K562 (cell line): ENCODE measurements around the gene GALNS. TPM values are rescaled to one million over a fixed set of nuclear protein-coding genes. Genes with fewer than 3 reads are reported as not detected.

Experiments
- ATAC-seq: fragments of 200-7000 bp; cut with Tn5 transposase; 3 replicates; pipeline ENCODE4 v1.9.1; 2020; ENCODE audit warnings: moderate library complexity
- BruUV-seq: library from RNA; stranded (reverse); fragments of 400-500 nt; replicated peaks from 2 replicates; lab custom pipeline; 2021; lab: Mats Ljungman, UMichigan
- CTCF ChIA-PET: fragments of 300-600 bp; formaldehyde crosslinking; extraction: SDS; loops from one replicate; lab custom pipeline; 2021; ENCODE audit warnings: low intra/inter-chr PET ratio; lab: Yijun Ruan, JAX
- POLR2A ChIA-PET: fragments of 300-600, 350-650 bp; sonication (Branson Sonifier 250); formaldehyde crosslinking; extraction: SDS; loops from one replicate; lab custom pipeline; 2021; ENCODE audit warnings: antibody characterized with exemption, inconsistent platforms; lab: Yijun Ruan, JAX
- DNase-seq, 4 experiments: peaks; one replicate each; pipeline versions ENCODE4 v3.0.0 to v3.0.0-alpha.2; 2011 to 2018; ENCODE audit warnings: low spot score in 3 of 4, mixed read lengths in 3 of 4; ENCODE audit errors: extremely low read depth in 1 of 4
- FAIRE-seq: peaks from 2 replicates; lab custom pipeline; 2011; peaks lifted over from hg19 to GRCh38; lab: Jason Lieb, UNC
- H2AFZ ChIP-seq: 2 replicates; pipeline ENCODE4 v1.6.0; 2011; ENCODE audit warnings: low read depth, low read length, control low read depth, inconsistent platforms
- H3K27ac ChIP-seq: fragments of 200-600 bp; 3 replicates; pipeline ENCODE4 v1.8.0; 2011; ENCODE audit warnings: low read depth, mild to moderate bottlenecking, control low read depth, inconsistent platforms, low read length, moderate library complexity, mixed read lengths; ENCODE audit errors: extremely low read depth
- H3K27me3 ChIP-seq, 2 experiments: fragments of 300-600 bp in 1 of 2; 2 replicates in 1 of 2; 3 replicates in 1 of 2; pipeline versions ENCODE4 v1.6.0 to v1.8.0; 2011; ENCODE audit warnings: inconsistent platforms in 2 of 2, low read length in 2 of 2, mild to moderate bottlenecking in 1 of 2, mixed read lengths in 1 of 2, moderate library complexity in 1 of 2; ENCODE audit not compliant: control insufficient read depth in 2 of 2, insufficient read depth in 2 of 2
- H3K36me3 ChIP-seq: fragments of 300-600 bp; 3 replicates; pipeline ENCODE4 v1.8.0; 2011; ENCODE audit warnings: mild to moderate bottlenecking, low read length, inconsistent platforms; ENCODE audit not compliant: control insufficient read depth, insufficient read depth
- H3K4me1 ChIP-seq, 2 experiments: fragments of 200-600 bp in 1 of 2; replicated peaks in 1 of 2; 2 replicates in 1 of 2; 3 replicates in 1 of 2; pipeline versions ENCODE4 v1.5.1 to v1.8.0; 2011; ENCODE audit warnings: inconsistent platforms in 2 of 2, low read length in 2 of 2, mild to moderate bottlenecking in 1 of 2, mixed read lengths in 1 of 2, moderate library complexity in 1 of 2; ENCODE audit not compliant: control insufficient read depth in 2 of 2, insufficient read depth in 2 of 2
- H3K4me2 ChIP-seq: 2 replicates; pipeline ENCODE4 v1.6.1; 2011; ENCODE audit warnings: low read length, control low read depth, inconsistent platforms, mixed read lengths; ENCODE audit not compliant: insufficient read depth
- H3K4me3 ChIP-seq: fragments of 200-600 bp; sonication (generic), shearing (Covaris generic); 2 replicates; pipeline ENCODE4 v1.5.1; 2016; ENCODE audit warnings: control low read depth, inconsistent platforms
- H3K79me2 ChIP-seq: fragments of 200-600 bp; 3 replicates; pipeline ENCODE4 v1.8.0; 2011; ENCODE audit warnings: low read length, inconsistent platforms; ENCODE audit not compliant: control insufficient read depth, insufficient read depth
- H3K9ac ChIP-seq, 2 experiments: 2 replicates each; pipeline versions ENCODE4 v1.6.0 to v1.6.1; 2011; ENCODE audit warnings: low read depth in 2 of 2, low read length in 2 of 2, control low read depth in 1 of 2, inconsistent platforms in 1 of 2, mild to moderate bottlenecking in 1 of 2, mixed read lengths in 1 of 2; ENCODE audit not compliant: insufficient read depth in 1 of 2
- H3K9me1 ChIP-seq: one replicate; pipeline ENCODE4 v1.6.0; 2011; ENCODE audit warnings: inconsistent platforms, mild to moderate bottlenecking, low read length, moderate library complexity; ENCODE audit not compliant: control insufficient read depth, insufficient read depth
- H3K9me3 ChIP-seq: replicated peaks from 2 replicates; pipeline ENCODE4 v1.5.1; 2011; ENCODE audit warnings: low read depth, low read length, inconsistent platforms; ENCODE audit not compliant: control insufficient read depth, insufficient read depth
- H4K20me1 ChIP-seq: replicated peaks from 2 replicates; pipeline ENCODE4 v1.6.1; 2011; ENCODE audit warnings: low read length, inconsistent platforms, mixed read lengths; ENCODE audit not compliant: control insufficient read depth, insufficient read depth
- ARID1B ChIP-seq: fragments of 450-650 bp; IDR thresholded peaks from 2 replicates; pipeline ENCODE4 v1.6.1; 2016; ENCODE audit warnings: antibody characterized with exemption, mild to moderate bottlenecking, inconsistent platforms
- CBFA2T3 ChIP-seq: fragments of 450-650 bp; IDR thresholded peaks from 2 replicates; pipeline ENCODE4 v1.6.1; 2017
- KLF1 ChIP-seq: fragments of 450-650 bp; IDR thresholded peaks from 2 replicates; pipeline ENCODE4 v1.6.1; 2016; ENCODE audit warnings: missing genetic modification characterization, missing compliant biosample characterization
- MYC ChIP-seq, 2 experiments: fragments of 250-450 bp in 1 of 2; sonication (Bioruptor Pico) in 1 of 2; IDR thresholded peaks; 2 replicates each; pipeline versions ENCODE4 v1.5.1 to v1.6.1; 2012 to 2021; ENCODE audit warnings: low read depth in 2 of 2, borderline replicate concordance in 1 of 2, improper control_type of control experiment in 1 of 2, low read length in 1 of 2, mild to moderate bottlenecking in 1 of 2, moderate library complexity in 1 of 2
- NFATC3 ChIP-seq: fragments of 450-650 bp; IDR thresholded peaks from 2 replicates; pipeline ENCODE4 v1.6.1; 2017; ENCODE audit warnings: mild to moderate bottlenecking
- RBM14 ChIP-seq: fragments of 200-400 bp; formaldehyde crosslinking; IDR thresholded peaks from 2 replicates; pipeline ENCODE4 v1.6.1; 2018; ENCODE audit warnings: low read depth, mild to moderate bottlenecking, low read length, moderate library complexity, borderline replicate concordance; ENCODE audit not compliant: insufficient read depth
- SMARCA4 ChIP-seq: fragments of 450-650 bp; IDR thresholded peaks from 2 replicates; pipeline ENCODE4 v1.6.1; 2016
- ZNF274 ChIP-seq: IDR thresholded peaks from 2 replicates; pipeline ENCODE4 v1.6.1; 2011; ENCODE audit warnings: low read depth, mild to moderate bottlenecking, low read length, moderate library complexity, borderline replicate concordance
- ZNF347 ChIP-seq: fragments of 450-650 bp; formaldehyde crosslinking; IDR thresholded peaks from 2 replicates; pipeline ENCODE4 v1.4.0; 2020; ENCODE audit warnings: low read depth, mild to moderate bottlenecking, moderate library complexity
- WGBS: fragments of 100-300 bp; shearing (Covaris generic); methylation state at CpG from one replicate; pipeline ENCODE4 v1.1.6; 2016; ENCODE audit warnings: low coverage, mixed read lengths; ENCODE audit not compliant: insufficient coverage; ENCODE audit errors: missing lambda C conversion rate; 5-methylcytosine and 5-hydroxymethylcytosine counted together
- in situ Hi-C: fragments of 300-500 bp; cut with MboI; formaldehyde crosslinking; loops from 4 replicates; pipeline ENCODE4 v1.15.0; 2018; ENCODE audit warnings: inconsistent platforms, mixed read lengths
- intact Hi-C: fragments of 100-400 bp; cut with micrococcal nuclease; formaldehyde crosslinking; loops from 2 replicates; pipeline ENCODE4 v1.14.2; 2022
- polyA plus RNA-seq, 8 experiments: library from polyadenylated mRNA; depleted of rRNA in 4 of 8; stranded (reverse) in 5 of 8; unstranded in 3 of 8; fragments of >200 nt; fragmentation: Nextera tagmentation in 2 of 8; fragmentation: Illumina TruSeq in 1 of 8; extraction: Ambion mirVana in 2 of 8; extraction: Trizol in 1 of 8; gene quantifications; 2 replicates each; pipeline versions ENCODE4 v1.2.1 to v1.2.3, GENCODE V29; 2011 to 2014; ENCODE audit warnings: inconsistent platforms in 1 of 8, missing spikeins in 1 of 8
- total RNA-seq, 7 experiments: library from RNA; depleted of rRNA in 6 of 7; stranded (reverse); fragments of >200 nt in 6 of 7; fragmentation: Illumina TruSeq in 2 of 7; extraction: Trizol in 2 of 7; gene quantifications; 2 replicates each; pipeline versions ENCODE4 v1.2.1 to v1.2.3, GENCODE V29; 2011 to 2021; ENCODE audit warnings: low replicate concordance in 1 of 7
- TF ChIP-seq, protein P1 (sequence below), 2 experiments: fragments of 450-650 bp in 1 of 2; sonication (generic) in 1 of 2; formaldehyde crosslinking in 1 of 2; IDR thresholded peaks; 2 replicates each; pipeline versions ENCODE4 v1.7.1 to v1.9.0; 2016 to 2022; ENCODE audit warnings: inconsistent platforms in 1 of 2, mild to moderate bottlenecking in 1 of 2, missing genetic modification reagents in 1 of 2

Gene GALNS
- total and polyA plus RNA-seq, 9 of the 15 experiments (the other 6 are each of a cell fraction or from before 2014, with no cell fraction given) = 0.38 to 13.2 (median 4.3) TPM

- ATAC-seq (peak; percentile 56), FAIRE-seq (peak; percentile 83), DNase-seq (peak in 3 of 4 experiments; percentile 50 to 86 (median 73))
- peaks cover 52% of the 10 kb centered on the region for H3K36me3 ChIP-seq
- ChIA-PET POLR2A (interaction anchor here (0.5 to 7.0 kb wide), 19 partner anchors 9 to 1209 kb away, joined by 3 to 124 read pairs (median 4); partner anchors contain the start of genes APRT and CDT1), CTCF (interaction anchor here (2.5 kb wide), 1 partner anchor 44 kb away, joined by 11 read pairs; no protein-coding TSS in a partner anchor)
- in situ Hi-C loops = no loop called here
- peaks cover 93% of the 10 kb centered on the region for H3K79me2 ChIP-seq
- H3K4me2 ChIP-seq = peak overlapping the region; percentile 78
- H4K20me1 ChIP-seq = peaks cover 29% of the 10 kb centered on the region; the same call in 1 of the 2 replicates
- peaks cover 43 to 93% of the 10 kb centered on the region in 2 experiments for H3K4me1 ChIP-seq
- peak overlapping the region; percentile 90 to 99 for H3K9ac ChIP-seq
- no TSS peak for BruUV-seq
- no peaks in the 10 kb centered on the region for H3K27me3 ChIP-seq
- H3K4me3 ChIP-seq = peak overlapping the region; percentile 70
- 4% methylated on average over 28 of the region's 28 CpGs for WGBS
- H3K9me1 ChIP-seq = peaks cover 5% of the 10 kb centered on the region
- no peaks in the 10 kb centered on the region for H3K9me3 ChIP-seq
- peak overlapping the region; percentile 3; the same call in 1 of the 2 replicates for H2AFZ ChIP-seq
- intact Hi-C loops = no loop called here
- peak overlapping the region; percentile 93 for H3K27ac ChIP-seq
- TF ChIP-seq, protein P1, sequence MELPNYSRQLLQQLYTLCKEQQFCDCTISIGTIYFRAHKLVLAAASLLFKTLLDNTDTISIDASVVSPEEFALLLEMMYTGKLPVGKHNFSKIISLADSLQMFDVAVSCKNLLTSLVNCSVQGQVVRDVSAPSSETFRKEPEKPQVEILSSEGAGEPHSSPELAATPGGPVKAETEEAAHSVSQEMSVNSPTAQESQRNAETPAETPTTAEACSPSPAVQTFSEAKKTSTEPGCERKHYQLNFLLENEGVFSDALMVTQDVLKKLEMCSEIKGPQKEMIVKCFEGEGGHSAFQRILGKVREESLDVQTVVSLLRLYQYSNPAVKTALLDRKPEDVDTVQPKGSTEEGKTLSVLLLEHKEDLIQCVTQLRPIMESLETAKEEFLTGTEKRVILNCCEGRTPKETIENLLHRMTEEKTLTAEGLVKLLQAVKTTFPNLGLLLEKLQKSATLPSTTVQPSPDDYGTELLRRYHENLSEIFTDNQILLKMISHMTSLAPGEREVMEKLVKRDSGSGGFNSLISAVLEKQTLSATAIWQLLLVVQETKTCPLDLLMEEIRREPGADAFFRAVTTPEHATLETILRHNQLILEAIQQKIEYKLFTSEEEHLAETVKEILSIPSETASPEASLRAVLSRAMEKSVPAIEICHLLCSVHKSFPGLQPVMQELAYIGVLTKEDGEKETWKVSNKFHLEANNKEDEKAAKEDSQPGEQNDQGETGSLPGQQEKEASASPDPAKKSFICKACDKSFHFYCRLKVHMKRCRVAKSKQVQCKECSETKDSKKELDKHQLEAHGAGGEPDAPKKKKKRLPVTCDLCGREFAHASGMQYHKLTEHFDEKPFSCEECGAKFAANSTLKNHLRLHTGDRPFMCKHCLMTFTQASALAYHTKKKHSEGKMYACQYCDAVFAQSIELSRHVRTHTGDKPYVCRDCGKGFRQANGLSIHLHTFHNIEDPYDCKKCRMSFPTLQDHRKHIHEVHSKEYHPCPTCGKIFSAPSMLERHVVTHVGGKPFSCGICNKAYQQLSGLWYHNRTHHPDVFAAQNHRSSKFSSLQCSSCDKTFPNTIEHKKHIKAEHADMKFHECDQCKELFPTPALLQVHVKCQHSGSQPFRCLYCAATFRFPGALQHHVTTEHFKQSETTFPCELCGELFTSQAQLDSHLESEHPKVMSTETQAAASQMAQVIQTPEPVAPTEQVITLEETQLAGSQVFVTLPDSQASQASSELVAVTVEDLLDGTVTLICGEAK (IDR thresholded peaks at IDR 0.05) = peak; percentile 50; the same call in 1 of the 2 replicates
- TF ChIP-seq, protein P1 (CRISPR knock-in tag; IDR thresholded peaks at IDR 0.05) = no peak
- peak; percentile 41; the same call in 1 of the 2 replicates for TF ChIP-seq CBFA2T3
- peak; percentile 74 for TF ChIP-seq ARID1B
- no peak for TF ChIP-seq ZNF347 (CRISPR knock-in tag)
- TF ChIP-seq MYC (IDR thresholded peaks at IDR 0.05; ENCODE audit: low read depth, low read length) = peak; percentile 93
- TF ChIP-seq MYC (CRISPR knock-in tag; IDR thresholded peaks at IDR 0.05; ENCODE audit: borderline replicate concordance, low read depth) = 0 out of 2 replicates have a peak, but pooled peaks have one; percentile 53
- no peak for TF ChIP-seq NFATC3
- TF ChIP-seq KLF1 (tag) = peak; percentile 75
- no peak for TF ChIP-seq RBM14
- peak; percentile 71 for TF ChIP-seq SMARCA4
- TF ChIP-seq ZNF274 = no peak
Observed at GRCh38 chr16:88781140-88782077, 75.3 kb downstream of the GALNS start.
